NCI-H748 (cell line): ENCODE results near the gene PEX11B.

Source experiments
- DNase-seq: peaks from one replicate; lab custom pipeline; 2025; ENCODE audit not compliant: unreplicated experiment; lab: John Stamatoyannopoulos, UW

PEX11B gene

GRCh38 chr1:145871994-145872924 lies 46.3 kb downstream of the PEX11B start:
- no peak for DNase-seq

GRCh38 chr1:145868232-145868631 lies 50.3 kb downstream of the PEX11B start:
- DNase-seq, result no peak

GRCh38 chr1:145863282-145864018 lies 55.1 kb downstream of the PEX11B start:
- no peak for DNase-seq
